ENCODE measurements around the gene MT1B.
"Not testable (repeated sequence)": the region's sequence is repeated elsewhere in the genome, so short reads cannot be mapped to it uniquely, and the experiment has no call there.

Gene MT1B

DNA sequence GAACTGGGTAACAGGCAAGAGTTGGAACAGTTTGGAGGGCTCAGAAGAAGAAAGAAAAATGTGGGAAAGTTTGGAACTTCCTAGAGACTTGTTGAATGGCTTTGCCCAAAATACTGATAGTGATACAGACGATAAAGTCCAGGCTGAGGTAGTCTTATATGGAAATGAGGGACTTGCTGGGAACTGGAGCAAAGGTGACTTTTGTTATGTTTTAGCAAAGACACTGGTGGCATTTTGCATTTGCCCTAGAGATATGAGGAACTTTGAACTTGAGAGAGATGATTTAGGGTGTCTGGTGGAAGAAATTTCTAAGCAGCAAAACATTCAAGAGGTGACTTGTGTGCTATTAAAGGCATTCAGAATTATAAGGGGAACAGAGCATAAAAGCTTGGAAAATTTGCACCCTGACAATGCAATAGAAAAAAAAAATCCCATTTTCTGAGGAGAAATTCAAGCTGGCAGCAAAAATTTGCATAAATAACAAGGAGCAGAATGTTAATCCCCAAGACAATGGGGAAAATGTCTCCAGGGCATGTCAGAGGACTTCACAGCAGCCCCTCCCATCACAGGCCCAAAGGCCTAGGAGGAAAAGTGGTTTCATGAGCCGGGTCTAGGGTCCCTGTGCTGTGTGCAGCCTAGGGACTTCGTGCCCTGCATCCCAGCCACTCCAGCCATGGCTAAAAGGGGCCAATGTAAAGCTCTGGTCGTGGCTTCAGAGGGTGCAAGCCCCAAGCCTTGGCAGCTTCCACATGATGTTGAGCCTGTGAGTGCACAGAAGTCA, 29.8 kb upstream of the MT1B start:
- DNase-seq: not testable (repeated sequence)

DNA sequence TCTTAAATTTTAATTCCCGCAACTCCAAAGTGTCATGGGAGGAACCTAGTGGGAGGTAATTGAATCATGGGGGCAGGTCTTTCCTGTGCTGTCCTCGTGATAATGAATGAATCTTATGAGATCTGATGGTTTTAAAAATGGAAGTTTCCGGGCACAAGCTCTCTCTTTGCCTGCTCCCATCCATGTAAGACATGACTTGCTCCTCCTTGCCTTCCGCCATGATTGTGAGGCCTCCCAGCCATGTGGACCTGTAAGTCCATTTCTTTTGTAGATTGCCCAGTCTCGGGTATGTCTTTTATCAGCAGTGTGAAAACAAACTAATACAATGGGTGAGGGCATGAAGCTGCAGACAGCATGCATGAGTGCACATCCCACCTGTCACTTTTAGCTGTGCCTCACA, 28.5 kb upstream of the MT1B start:
- not testable (repeated sequence) for DNase-seq

DNA sequence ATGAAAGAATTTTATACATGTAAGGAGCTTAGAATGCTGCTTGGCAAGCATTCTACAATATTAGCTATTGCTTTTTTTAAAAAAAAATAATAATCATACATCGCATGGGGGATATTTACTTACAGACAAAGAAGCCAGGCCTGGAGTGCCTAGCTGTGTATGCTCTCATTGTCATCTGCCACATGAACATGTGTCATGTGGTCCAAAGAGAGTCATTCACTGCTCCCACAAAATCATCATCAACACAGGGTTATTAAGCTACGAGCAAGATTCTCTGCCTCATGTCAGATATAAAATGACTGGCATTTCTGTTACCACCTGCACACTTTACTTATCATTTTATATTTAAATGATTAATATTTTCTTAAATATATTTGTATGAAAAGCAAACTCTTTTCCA, 28.0 kb upstream of the MT1B start:
- no peak for DNase-seq

DNA sequence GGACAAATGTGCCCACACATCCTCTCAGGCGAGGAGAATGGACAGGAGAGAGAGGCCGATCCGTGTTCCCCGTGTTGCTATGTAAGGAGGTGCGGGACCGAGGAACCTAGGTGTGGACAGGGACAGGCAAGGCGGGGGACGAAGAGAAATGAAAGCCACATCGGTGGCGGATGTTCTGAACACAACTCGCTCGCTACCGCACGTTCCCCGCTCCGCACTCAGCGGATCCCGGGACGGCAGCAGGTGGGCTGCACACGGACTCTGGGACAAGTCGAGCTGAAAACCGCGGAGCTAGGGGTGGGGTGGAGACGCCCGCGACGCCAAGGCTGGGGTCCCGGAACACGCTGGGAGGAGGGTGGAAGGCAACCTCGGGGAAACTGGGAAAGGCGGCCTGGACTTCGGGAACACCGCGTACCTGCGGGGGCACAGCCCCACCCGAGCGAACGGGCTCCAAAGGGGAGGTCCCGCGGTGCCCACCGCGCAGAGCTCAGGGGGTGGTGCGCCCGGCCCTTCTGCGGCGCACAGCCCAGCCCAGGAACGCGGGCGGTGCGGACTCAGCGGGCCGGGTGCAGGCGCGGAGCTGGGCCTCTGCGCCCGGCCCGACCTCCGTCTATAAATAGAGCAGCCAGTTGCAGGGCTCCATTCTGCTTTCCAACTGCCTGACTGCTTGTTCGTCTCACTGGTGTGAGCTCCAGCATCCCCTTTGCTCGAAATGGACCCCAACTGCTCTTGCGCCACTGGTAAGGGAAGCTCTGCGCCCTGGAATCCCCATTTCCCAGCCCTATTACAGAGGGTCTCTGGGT, 26.3 kb upstream of the MT1B start, which contains the start of gene MT1E:
Gene MT1E (plus strand): TSS at position 642 of the 803 bp plus-strand sequence. CDS start 71 bp downstream, at position 713.
- no peak for DNase-seq

DNA sequence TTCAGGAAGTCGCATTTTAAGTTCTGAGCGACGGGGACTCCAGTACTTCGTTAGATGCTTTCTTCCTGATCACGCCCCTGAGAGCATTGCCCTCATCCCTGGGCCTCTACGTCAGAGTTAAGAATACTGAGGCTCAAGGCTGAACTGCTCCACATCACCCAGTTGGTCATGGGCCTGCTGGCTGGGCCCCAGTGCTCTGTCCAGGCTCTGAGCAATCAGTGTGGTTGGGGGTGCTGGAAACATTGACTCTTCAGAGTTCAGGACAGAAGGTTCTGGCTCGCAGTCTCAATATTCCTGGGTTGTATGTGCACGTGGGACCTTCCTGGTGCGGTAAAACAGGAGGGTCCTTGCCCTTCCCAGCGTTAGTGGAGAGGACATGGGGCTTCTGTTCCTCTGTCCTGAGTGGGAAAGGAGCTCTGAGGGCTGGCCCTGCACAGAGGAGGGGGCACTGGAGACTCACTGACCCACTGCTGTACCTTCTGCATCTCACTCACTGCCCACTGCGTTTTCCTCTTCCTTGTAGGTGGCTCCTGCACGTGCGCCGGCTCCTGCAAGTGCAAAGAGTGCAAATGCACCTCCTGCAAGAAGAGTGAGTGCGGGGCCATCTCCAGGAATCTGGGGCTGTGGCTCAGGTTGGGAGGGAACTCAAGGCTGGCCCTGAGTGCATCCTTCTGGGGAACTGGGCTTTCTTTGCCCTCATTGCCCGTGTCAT, 25.6 kb upstream of the MT1B start:
- DNase-seq: no peak

DNA sequence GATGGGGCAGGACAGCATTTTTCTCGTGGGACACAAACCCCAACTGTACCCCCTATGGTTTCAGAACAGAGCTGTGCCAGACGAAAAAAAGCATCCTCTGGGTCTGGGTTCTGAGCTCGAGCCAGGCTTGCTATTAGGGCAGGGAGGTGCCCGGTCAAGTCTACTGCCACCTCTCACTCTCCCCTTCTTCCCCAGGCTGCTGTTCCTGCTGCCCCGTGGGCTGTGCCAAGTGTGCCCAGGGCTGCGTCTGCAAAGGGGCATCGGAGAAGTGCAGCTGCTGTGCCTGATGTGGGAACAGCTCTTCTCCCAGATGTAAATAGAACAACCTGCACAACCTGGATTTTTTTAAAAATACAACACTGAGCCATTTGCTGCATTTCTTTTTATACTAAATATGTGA, 25.0 kb upstream of the MT1B start:
- DNase-seq: no peak

DNA sequence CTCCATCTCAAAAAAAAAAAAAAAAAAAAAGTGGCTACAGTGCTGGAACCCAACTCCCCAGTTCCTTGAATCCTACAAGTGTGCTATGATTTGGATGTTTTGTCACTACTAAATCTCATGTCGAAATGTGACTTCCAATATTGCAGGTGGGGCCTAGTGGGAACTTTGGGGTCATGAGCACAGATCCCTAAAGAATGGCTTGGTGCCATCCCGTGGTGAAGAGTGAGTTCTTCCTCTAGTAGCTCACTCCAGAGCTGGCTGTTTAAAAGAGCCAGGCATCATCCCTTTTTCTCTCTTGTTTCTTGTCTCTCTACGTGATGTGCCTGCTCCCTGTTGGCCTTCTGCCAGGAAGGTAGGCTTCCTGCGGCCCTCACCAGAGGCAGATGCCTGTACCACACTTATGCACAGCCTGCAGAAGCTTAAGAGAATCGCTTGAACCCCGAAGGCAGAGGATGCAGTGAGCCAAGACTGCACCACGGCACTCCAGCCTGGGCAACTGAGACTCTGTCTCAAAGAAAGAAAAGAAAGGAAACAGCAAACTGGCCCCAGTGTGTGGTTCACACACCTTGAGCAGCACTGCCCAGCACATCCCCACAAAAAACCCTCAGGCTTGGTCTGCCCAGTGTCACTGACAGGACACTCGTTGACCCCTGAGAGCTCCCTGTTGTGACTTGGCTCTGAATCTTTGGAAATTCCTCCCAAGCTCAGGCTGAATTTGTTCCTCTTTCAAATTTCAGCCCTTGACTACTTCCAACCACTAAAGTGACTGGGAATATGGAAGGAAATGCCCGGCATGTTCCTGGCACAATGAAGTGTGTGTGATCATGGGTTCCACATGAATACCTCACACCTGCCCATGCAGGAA, 23.0 kb upstream of the MT1B start:
- DNase-seq: no peak

DNA sequence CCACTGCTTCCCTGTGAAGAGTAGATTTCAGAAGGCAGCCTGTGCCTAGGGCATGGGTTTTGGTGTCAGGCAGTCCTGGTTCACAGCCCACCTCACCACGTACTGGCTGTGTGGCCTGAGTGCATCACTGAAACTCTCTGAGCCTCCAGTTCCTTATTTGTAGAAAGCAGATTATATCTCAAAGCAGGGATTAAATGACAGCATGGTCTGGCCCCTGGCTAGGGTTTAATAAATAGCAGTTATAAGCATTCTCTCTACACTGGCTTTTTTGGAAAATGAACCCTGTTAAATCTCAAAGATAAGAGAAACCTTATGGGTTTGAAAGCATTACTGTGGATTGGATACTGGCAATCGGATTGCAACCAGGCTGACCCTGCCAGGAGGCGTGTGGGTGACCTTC, 22.2 kb upstream of the MT1B start:
- no peak for DNase-seq

DNA sequence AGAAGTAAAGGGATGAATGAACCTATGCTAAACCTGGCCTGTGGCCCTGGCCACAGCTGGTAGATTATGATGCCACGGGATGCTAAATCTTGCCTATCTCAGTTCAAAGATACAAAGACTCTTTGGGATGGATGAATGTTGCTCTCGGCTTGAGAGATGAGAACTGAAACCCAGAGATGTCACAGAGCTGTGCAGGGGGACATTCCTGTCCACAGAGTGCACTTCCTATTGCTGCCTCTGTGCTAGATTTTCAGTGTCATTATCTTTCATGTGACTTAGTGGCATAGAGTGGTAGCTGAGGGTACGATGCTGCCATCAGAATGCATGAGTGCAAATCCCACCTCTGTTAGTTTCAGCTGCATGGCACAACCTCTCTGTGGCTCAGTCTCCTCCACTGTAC, 21.6 kb upstream of the MT1B start:
- DNase-seq: no peak

DNA sequence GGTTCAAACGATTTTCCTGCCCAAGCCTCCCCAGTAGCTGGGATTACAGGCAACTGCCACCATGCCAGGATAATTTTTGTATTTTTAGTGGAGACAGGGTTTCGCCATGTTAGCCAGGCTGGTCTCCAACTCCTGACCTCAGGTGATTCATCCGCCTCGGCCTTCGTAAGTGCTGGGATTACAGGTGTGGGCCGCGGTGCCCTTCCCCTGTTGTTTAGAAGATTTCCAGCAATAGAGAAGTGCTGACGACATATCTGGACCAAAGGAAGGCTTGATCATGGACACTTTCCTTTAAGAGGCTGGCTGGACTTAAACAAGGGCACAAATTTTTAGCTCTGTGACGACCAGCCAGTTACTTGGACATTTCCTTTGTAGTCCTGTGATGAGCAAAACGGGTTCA, 20.5 kb upstream of the MT1B start:
- DNase-seq: no peak

DNA sequence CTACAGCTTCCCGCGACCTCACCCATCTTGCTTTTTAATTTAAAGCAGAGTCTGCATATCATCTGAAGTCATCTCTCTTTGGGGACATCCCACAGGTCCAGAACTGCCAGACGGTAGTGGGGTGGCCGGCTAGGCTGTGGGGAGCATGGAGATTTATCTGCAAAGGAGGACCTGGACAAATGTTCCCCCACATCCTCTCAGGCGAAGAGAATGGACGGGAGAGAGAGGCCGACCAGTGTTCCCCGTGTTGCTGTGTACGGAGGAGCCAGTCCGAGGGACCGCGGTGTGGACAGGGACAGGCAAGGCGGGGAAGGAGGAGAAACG, 19.9 kb upstream of the MT1B start:
- no peak for DNase-seq

DNA sequence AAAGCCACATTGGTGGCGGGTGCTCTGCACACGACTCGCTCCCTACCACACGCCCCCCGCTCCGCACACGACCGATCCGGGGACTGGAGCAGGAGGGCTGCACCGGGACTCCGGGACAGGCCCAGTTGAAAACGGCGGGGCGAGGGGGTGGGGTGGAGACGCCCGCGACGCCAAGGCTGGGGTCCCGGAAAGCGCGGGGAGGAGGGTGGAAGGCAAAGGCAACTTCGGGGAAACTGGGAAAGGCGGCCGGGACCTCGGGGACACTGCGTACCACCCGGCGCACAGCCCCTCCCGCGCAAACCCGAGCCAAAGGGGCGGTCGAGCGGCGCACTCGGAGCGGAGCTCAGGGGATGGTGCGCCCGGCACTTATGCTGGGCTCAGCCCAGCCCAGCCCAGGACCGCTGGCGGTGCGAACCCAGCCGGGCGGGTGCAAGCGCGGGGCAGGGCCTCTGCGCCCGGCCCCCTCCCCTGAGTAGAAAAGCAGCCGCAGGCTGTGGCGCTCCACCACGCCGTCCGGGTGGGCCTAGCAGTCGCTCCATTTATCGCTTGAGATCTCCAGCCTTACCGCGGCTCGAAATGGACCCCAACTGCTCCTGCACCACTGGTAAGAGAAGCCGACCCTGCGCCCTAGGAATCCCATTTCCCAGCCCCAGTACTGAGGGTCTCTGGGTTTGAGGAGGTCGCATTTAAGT, 19.4 kb upstream of the MT1B start, which contains the start of gene MT1M:
Gene MT1M (plus strand): TSS at position 504 of the 692 bp plus-strand sequence. CDS start 73 bp downstream, at position 577.
- DNase-seq: no peak

DNA sequence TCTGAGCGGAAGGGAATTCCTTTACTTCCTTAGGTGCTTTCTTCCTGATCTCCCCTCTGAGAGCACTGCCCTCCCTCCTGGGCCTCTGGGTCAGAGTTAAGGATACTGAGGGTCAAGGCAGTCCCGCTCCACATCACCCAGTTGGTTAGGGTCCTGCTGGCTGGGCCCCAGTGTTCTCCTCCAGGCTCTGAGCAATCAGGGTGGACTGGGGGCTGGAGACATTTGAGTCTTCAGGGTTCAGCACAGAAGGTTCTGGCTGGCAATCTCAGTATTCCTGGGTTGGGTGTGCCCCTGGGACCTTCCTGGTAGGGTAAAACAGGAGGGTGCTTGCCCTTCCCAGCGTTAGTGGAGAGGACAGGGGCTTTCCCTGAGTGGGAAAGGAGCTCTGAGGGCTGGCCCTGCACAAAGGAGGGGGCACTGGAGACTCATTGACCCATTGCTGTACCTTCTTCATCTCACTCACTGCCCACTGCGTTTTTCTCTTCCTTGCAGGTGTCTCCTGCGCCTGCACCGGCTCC, 18.8 kb upstream of the MT1B start:
- DNase-seq: no peak

DNA sequence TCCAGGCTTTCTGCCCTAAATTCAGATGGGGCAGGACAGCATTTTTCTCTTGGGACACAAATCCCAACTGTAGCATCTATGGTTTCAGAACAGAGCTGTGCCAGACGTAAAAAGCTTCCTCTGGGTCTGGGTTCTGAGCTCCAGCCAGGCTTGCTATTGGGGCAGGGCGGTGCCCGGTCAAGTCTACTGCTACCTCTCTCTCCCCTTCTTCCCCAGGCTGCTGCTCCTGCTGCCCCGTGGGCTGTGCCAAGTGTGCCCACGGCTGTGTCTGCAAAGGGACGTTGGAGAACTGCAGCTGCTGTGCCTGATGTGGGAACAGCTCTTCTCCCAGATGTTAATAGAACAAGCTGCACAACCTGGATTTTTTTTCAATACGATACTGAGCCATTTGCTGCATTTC, 18.2 kb upstream of the MT1B start:
- DNase-seq: no peak

DNA sequence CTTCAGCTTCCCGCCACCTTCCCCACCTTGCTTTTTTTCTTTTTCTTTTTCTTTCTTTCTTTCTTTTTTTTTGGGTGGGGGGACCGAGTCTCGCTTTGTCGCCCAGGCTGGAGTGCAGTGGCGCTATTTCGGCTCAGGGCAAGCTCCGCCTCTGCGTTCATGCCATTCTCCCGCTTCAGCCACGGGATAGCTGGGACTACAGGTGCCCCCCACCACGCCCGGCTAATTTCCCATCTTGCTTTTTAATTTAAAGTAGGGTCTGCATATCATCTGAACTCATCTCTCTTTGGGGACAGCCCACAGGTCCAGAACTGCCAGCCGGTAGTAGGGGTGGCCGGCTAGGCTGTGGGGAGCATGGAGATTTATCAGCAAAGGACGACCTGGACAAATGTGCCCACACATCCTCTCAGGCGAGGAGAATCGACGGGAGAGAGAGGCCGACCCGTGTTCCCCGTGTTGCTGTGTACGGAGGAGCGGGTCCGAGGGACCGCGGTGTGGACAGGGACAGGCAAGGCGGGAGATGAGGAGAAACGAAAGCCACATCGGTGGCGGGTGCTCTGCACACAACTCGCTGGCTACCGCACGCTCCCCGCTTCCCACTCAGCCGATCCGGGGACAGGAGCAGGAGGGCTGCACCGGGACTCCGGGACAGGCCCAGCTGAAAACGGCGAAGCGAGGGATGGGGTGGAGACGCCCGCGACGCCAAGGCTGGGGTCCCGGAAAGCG, 16.8 kb upstream of the MT1B start:
- DNase-seq: no peak

DNA sequence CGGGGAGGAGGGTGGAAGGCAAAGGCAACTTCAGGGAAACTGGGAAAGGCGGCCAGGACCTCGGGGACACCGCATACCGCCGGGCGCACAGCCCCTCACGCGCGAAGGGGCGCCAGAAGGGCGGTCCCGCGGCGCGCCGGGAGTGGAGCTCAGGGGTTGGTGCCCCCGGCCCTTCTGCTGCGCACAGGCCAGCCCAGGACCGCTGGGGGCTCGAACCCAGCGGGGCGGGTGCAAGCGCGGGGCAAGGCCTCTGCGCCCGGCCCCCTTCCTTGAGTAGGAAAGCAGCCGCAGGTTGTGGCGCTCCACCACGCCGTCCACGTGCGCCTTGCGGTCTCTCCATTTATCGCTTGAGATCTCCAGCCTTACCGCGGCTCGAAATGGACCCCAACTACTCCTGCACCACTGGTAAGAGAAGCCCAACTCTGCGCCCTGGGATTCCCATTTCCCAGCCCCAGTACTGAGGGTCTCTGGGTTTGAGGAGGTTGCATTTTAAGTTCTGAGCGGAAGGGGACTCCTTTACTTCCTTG, 16.2 kb upstream of the MT1B start:
- no peak for DNase-seq

DNA sequence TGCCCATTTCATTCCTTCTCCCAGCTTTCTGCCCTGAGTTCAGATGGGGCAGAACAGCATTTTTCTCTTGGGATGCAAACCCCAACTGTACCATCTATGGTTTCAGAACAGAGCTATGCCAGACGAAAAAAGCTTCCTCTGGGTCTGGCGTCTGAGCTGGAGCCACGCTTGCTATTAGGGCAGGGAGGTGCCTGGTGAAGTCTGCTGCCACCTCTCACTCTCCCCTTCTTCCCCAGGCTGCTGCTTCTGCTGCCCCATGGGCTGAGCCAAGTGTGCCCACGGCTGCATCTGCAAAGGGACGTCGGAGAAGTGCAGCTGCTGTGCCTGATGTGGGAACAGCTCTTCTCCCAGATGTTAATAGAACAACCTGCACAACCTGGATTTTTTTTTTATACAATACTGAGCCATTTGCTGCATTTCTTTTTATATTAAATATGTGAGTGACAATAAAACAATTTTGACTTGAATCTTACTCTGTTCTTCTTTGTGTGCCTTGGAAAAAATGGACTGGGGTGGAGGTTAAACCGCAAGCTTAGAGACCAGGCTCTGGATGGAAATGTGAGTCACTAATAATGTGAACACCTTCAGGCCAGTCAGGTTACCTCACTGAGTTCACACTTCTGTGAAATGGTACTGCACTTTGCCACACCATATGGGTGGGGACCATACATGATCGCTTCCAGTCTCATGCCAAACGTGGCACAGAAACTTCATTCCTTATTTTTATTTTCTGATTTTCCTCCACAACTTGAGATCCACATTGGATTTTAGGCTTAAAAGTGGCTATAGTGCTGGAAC, 14.9 kb upstream of the MT1B start:
- DNase-seq: no peak

DNA sequence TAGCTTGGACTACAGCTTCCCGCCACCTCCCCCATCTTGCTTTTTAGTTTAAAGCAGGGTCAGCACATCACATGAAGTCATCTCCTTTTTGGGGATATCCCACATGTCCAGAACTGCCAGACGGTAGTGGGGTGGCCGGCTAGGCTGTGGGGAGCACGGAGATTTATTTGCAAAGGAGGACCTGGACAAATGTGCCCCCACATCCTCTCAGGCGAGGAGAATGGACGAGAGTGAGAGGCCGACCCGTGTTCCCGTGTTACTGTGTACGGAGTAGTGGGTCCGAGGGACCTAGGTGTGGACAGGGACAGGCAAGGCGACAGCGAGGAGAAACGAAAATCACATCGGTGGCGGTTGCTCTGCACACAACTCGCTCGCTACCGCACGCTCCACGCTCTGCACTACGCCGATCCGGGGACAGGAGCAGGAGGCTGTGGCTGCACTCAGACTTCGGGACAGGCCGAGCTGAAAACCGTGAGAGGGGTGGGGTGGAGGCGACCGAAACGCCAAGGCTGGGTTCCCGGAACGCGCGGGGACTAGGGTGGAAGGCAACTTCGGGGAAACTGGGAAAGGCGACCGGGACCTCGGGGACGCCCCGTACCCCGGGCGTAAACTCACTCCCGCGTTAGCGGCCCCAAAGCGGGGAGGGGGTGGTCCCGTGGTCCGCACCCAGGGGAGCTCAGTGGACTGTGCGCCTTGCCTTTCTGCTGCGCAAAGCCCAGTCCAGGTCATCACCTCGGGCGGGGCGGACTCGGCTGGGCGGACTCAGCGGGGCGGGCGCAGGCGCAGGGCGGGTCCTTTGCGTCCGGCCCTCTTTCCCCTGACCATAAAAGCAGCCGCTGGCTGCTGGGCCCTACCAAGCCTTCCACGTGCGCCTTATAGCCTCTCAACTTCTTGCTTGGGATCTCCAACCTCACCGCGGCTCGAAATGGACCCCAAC, 13.6 kb upstream of the MT1B start, which contains the start of gene MT1A:
Gene MT1A (plus strand): TSS at position 853 of the 937 bp plus-strand sequence. CDS start 73 bp downstream, at position 926.
- no peak for DNase-seq

DNA sequence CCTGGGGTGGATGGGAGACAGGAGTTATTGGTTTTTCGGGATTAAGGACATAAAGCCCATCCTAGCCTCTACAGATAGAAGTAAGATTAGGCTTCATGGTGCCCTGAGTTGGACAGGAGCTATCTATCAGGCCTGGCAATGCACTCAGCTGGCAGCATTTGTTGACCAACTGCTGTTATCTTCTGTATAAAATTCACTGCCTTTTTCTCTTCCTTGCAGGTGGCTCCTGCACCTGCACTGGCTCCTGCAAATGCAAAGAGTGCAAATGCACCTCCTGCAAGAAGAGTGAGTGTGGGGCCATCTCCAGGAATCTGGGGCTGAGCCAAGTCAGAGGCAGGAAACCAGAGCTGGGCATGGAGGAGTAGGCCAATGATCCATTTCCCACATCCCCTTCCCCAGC, 12.6 kb upstream of the MT1B start:
- no peak for DNase-seq
